ENCODE data around the gene DCDC2C.
A peak's percentile ranks its signal among the peaks of the same experiment; 100 is the strongest.
"Not testable (repeated sequence)": the region's sequence is repeated elsewhere in the genome, so short reads cannot be mapped to it uniquely, and the experiment has no call there.

The DCDC2C gene

GRCh38 chr2:3777966-3778365 is 74.6 kb downstream of the DCDC2C start:
- DNase-seq (ENCODE audit: low spot score): no peak

- DNase-seq (ENCODE audit: low spot score): no peak
Observed at GRCh38 chr2:3778851-3779495, 75.6 kb downstream of the DCDC2C start.

GRCh38 chr2:3779496-3780049 is 76.2 kb downstream of the DCDC2C start:
- DNase-seq (ENCODE audit: low spot score): no peak

GRCh38 chr2:3780477-3781402 is 77.4 kb downstream of the DCDC2C start:
- DNase-seq (ENCODE audit: low spot score): peak; percentile 32

GRCh38 chr2:3784731-3785130 is 81.4 kb downstream of the DCDC2C start:
- no peak for DNase-seq (ENCODE audit: low spot score)

GRCh38 chr2:3785220-3785889 is 82.0 kb downstream of the DCDC2C start:
- DNase-seq (ENCODE audit: low spot score): no peak

GRCh38 chr2:3785890-3786273 is 82.5 kb downstream of the DCDC2C start:
- no peak for DNase-seq (ENCODE audit: low spot score)

GRCh38 chr2:3787768-3788167 is 84.4 kb downstream of the DCDC2C start:
- no peak for DNase-seq (ENCODE audit: low spot score)

- no peak for DNase-seq (ENCODE audit: low spot score)
Observed at GRCh38 chr2:3789256-3789655, 85.9 kb downstream of the DCDC2C start.

GRCh38 chr2:3793249-3793648 is 89.9 kb downstream of the DCDC2C start:
- no peak for DNase-seq (ENCODE audit: low spot score)

GRCh38 chr2:3801506-3801905 is 98.1 kb downstream of the DCDC2C start:
- DNase-seq (ENCODE audit: low spot score): no peak

- DNase-seq (ENCODE audit: low spot score): peak; percentile 22
Observed at GRCh38 chr2:3805201-3805939, 102.0 kb downstream of the DCDC2C start.

GRCh38 chr2:3806168-3806567 is 102.8 kb downstream of the DCDC2C start:
- DNase-seq (ENCODE audit: low spot score): no peak

GRCh38 chr2:3806730-3807129 is 103.4 kb downstream of the DCDC2C start:
- no peak for DNase-seq (ENCODE audit: low spot score)

GRCh38 chr2:3807853-3808252 is 104.5 kb downstream of the DCDC2C start:
- no peak for DNase-seq (ENCODE audit: low spot score)

- no peak for DNase-seq (ENCODE audit: low spot score)
Observed at GRCh38 chr2:3814706-3815245, 111.4 kb downstream of the DCDC2C start.

GRCh38 chr2:3817144-3817543 is 113.8 kb downstream of the DCDC2C start:
- DNase-seq (ENCODE audit: low spot score): not testable (repeated sequence)

GRCh38 chr2:3823748-3824147 is 120.4 kb downstream of the DCDC2C start:
- DNase-seq (ENCODE audit: low spot score): no peak

- DNase-seq (ENCODE audit: low spot score): no peak
Observed at GRCh38 chr2:3827673-3828575, 124.5 kb downstream of the DCDC2C start.

- no peak for DNase-seq (ENCODE audit: low spot score)
Observed at GRCh38 chr2:3830796-3831195, 127.4 kb downstream of the DCDC2C start.

All from LoVo (cell line).